NCI-H526 treated with DMSO at 0.1 percent for 48 hours (cell line): ENCODE measurements around the gene ALDH1A3.

Experiments used
- DNase-seq: peaks from one replicate; lab custom pipeline; 2025; lab: John Stamatoyannopoulos, UW

ALDH1A3 gene

GRCh38 chr15:100859970-100860828 is 19.4 kb upstream of the ALDH1A3 start:
- no peak for DNase-seq

- DNase-seq, result no peak
Measured at GRCh38 chr15:100860829-100861510, 18.7 kb upstream of the ALDH1A3 start.

DNA sequence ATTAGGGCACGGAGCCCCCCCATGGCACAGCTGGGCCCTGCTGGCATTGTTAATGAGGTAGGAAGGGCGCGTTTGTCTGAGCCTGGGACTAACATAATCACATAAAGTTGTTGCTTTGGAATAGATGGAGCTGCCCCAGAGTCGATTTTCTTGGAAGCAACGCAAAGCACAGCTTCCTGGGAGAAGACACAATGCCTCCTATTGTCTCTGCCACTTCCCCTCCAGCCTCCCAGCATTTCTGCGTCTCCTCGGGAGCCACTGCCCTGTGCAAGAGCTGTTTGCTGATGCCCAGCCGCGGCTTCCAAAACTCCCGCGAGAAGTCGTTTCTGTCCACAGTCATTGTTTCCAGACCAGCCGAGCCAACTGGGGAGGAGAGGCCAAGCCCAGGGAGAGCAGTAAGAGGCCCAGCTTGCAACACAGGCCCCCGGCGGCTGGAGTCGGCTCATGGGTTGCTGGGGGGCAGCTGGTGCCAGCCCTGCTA is 18.1 kb upstream of the ALDH1A3 start:
- DNase-seq, result no peak

DNA sequence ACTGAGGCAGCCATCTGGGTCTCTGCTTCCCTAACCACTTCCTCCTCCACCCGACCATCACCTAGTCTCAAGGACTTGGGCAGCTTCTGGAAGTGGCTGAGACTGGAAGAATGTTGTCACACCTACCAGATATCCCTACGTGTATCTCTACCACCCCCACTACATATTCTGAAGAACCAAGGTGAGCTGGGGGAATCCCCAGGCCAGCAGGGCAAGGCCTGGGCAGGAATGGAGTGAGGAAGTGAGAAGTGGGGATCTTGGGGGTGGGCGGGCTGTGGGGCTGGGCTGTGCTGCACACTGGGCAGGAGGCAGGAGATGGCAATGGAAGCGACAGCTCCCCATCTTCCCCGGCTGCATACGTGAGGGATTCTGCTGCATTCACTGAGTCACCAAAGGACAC is 17.5 kb upstream of the ALDH1A3 start:
- DNase-seq, result no peak

GRCh38 chr15:100863075-100863795 is 16.4 kb upstream of the ALDH1A3 start:
- DNase-seq, result no peak

- DNase-seq, result no peak
Measured at GRCh38 chr15:100863796-100864267, 15.8 kb upstream of the ALDH1A3 start.

- DNase-seq, result no peak
Measured at GRCh38 chr15:100866386-100867330, 13.0 kb upstream of the ALDH1A3 start.

- no peak for DNase-seq
Measured at GRCh38 chr15:100867433-100867832, 12.2 kb upstream of the ALDH1A3 start.

DNA sequence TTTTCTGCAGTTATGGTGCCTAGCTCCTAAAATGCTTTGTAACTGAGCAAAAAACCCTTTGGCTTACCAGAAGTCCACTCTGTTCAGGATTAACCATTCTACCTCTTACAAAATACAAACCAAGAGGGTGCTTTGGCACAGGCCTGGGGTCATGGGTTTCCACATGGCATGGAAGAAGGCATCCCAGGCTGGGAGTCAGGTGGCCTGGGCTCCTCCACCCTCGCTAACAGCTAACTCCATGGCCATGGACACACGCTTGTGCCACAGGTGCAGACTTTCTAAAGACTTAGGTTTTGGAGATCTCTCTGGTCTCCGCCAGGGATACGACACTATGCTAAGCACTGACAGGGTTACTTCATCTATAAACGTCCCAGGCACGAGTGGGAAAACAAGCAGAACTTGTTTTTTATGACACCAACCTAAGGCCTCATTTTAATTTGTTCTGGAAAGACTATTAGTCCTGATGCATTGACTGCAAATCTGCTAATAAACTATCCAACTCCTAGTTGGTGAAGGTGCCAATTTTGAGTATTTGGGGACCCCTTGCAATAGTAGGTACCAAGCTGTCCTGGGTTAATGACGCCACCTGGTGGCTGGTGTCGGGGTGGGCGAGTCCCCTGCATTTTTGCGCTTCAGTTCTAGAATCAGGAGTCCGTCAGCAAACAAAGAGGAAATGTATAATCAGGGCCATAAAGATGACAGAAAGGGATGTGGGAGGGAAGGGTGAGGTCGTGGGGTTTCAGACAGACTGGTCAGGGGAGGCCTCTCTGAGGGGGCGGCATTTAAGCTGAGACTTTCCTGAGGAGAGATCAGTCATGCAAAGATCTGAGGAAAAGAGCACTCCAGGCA is 10.3 kb upstream of the ALDH1A3 start:
- no peak for DNase-seq

GRCh38 chr15:100873029-100873677 is 6.5 kb upstream of the ALDH1A3 start:
- DNase-seq, result peak; percentile 57

DNA sequence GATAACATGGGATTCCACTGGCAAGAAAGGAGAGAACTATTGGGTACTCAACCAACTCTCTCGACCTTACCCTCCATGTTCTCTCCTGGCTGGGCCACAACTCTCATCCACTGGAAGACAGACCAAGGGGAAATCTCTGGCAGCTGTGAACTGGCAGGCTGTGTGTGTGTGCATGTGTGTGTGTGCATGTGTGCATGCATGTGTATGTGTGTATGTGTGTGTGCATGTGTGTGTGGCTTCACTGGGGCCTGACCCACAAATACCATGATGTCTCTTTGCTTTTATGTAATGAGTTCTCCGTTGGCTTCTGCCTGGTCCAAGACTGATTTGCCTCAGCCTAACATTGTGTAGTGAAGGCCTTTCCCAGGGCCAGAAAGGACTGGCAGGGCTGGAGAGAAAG is 4.1 kb upstream of the ALDH1A3 start:
- DNase-seq, result no peak

DNA sequence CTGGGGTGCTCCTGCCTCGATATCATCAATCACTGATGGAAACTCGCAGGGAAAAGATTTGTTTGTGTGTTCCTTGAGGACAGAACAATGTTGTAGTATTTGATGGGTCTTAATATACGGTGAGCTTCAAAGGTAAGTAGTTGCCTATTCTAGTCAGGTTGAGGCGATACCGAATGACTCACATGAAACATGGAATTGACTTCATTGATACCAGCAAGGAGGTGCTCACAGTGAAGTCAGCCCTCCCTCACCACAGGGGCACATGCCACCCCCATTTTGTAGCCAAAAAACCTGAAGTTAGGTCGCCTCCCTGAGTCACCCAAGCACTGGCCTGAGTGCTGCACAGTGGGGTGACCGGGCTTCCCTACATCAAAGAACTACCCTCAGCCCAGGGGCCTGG is 3.7 kb upstream of the ALDH1A3 start:
- no peak for DNase-seq

- peak; percentile 29 for DNase-seq
Measured at GRCh38 chr15:100877551-100877950, 2.1 kb upstream of the ALDH1A3 start.

DNA sequence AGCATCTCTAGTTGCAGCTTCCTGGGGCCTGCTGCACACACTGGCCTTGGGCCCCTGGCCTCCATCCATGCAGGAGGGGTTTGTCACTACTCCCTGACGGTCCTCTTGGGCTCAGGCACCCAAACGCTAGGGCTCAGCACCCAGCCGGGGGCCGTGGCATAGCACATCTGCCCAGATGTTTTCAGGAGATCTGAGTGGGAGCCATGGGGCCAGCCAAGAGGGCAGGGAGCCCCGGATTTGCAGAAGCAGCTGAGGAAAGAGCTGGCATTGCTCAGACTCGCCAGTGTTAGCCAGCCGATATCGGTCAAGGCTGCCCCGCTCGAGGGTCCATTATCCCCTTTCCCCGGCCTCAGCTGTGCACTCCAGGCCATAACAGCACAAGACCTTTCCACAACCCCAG is 1.5 kb upstream of the ALDH1A3 start:
- DNase-seq, result no peak

DNA sequence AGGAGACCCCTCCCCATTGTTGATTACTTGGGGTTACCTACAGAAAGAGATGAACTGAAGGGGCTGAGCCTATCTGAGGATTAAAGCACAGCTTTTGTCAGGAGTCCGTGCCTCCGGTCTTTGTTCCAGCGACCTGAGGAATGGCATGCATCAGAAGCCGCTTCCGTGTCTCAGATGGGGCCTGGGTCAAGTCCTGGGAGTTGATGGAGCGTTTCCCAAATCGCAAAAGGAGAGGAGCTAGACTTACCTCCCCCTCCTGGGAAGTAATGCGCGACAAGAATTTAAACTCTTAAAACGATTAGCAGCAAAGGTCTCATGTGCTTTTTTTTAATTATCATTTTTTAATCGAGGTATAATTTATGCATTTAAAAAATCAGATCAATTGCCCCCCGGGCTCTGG is 983 bp upstream of the ALDH1A3 start:
- DNase-seq, result no peak

DNA sequence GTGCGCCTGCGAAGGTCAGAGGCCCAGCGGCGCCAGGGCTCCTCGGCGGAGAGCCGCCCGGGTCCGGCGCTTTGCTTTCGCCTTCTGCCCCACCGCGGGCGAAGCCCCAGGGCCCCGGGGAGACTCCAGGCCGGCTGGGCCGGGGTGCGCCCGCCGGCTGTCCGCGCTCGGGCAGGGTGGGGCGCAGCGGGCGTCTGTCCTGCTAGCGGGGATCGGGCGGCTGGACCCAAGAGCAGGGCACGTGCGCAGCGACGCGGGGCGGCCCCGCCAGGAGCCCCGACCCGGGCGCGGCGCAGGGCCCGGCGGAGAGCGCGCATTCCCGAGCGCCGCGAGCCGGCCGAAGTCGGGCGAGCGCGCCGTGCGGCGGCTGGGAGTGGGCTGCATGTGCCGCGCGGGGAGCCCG is 569 bp upstream of the ALDH1A3 start:
- no peak for DNase-seq

GRCh38 chr15:100880139-100880896 is 687 bp downstream of the ALDH1A3 start:
- DNase-seq, result no peak

DNA sequence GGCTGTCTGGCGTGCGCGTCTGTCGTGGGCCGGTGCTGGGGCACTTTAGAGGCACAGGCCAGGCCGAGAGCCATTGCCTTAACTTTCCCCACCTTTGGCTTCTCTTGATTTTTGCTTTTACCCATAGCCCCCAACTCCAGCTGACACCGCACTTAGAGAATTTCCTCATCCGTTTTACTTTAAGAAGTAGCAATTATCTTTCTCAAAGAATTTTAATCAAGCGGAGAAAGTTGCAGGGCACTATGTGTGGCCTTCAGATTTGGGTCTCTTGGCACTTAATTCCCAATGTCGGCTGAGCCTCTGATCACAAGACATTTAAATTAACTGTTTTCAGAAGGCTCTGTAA is 1.2 kb downstream of the ALDH1A3 start:
- DNase-seq, result no peak
